ENCODE measurements around the gene UBA52.

Gene UBA52

DNA sequence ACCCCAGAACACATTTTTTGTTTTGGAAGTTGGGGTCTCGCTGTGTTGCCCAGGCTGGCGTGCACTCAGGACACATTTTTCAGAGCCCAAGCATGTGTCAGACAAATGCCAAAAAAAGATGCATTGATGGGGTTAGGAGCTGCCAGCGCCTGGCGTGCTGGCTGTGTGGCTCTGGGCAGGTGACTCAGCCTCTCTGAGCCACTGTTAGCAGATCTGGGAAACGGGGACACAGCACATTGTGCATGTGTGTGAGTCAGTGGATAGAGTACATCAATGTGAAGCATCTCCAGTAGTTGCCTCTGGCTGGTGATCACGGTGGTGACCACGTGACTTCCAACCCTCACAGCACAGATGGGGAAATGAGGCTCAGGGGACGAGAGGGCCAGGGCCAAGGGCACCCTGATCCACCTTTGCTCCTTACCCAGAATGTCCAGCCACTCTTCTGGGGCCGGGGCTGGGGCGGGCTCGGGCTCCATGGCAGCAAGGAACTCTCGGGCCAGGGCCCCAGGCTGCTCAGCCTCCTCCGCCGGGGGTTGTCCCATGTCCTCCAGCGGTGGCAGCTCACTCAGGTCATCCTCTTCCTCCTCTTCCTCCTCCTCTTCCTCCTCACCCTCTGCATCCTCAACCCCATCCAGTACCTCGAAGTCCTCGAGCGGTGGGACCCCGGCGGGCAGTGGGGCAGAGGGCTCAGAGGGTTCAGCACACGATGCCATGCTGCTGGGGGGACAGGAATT lies 30.2 kb upstream of the UBA52 start:
- H3K9me3 Mint-ChIP-seq = no peaks in the 10 kb centered on the region
- peak overlapping the region; percentile 50 for H3K27ac Mint-ChIP-seq
- H3K36me3 Mint-ChIP-seq (ENCODE audit: low read depth) = peaks cover 18% of the 10 kb centered on the region
- peaks cover 34% of the 10 kb centered on the region for H3K4me1 Mint-ChIP-seq (ENCODE audit: low read depth)
- no peak overlapping the region for H3K4me3 Mint-ChIP-seq
- H3K27me3 Mint-ChIP-seq = no peaks in the 10 kb centered on the region

DNA sequence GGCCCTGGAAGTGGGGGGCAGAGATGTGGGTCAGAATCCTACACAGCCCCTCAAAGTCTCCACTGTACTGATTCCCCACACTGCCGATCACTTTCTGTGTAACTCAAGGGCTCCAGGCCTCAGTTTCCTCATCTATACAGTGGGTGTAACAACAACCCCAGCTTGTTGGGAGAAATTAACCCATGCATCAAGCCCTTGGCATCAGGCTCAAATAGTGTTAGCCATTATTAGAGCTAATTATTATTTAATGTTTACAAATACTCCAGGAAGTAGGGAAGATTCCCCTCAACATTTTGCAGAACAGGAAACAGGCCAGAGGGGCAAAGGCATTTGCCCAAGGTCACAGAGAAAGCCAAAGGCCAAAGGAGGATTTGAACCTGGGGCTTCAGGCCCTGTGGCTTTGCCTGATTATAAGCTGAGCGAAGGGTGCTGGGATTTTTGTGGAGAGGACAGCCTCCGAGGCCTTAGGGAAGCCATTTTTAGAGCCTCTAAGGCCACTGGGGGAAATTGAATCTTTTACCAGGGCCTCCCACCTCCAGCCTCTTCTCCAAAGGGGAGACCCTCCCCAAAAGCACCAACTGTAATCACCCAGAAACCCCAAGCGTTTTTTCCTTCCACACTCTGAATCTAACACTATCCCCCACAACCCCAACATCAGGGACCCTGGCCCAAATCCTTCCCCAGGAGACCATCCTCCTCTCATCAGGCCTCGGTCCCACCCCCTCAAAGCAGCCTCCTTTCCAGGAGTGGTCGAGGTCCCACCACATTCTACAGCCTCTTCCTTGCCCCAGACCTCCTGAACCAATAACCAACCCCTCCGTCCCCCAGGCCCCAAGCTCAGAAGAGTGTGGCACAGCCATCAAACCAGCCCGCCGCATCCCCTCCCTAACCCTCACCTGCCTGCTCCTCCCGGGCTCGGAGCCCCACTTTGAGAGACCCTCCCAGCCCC lies 29.4 kb upstream of the UBA52 start:
- Mint-ChIP-seq H3K4me1 (ENCODE audit: low read depth) (peaks cover 34% of the 10 kb centered on the region), H3K9me3 (no peaks in the 10 kb centered on the region), H3K27ac (peak overlapping the region; percentile 94), H3K36me3 (ENCODE audit: low read depth) (peaks cover 12% of the 10 kb centered on the region), H3K27me3 (no peaks in the 10 kb centered on the region), H3K4me3 (peak overlapping the region; percentile 87)

DNA sequence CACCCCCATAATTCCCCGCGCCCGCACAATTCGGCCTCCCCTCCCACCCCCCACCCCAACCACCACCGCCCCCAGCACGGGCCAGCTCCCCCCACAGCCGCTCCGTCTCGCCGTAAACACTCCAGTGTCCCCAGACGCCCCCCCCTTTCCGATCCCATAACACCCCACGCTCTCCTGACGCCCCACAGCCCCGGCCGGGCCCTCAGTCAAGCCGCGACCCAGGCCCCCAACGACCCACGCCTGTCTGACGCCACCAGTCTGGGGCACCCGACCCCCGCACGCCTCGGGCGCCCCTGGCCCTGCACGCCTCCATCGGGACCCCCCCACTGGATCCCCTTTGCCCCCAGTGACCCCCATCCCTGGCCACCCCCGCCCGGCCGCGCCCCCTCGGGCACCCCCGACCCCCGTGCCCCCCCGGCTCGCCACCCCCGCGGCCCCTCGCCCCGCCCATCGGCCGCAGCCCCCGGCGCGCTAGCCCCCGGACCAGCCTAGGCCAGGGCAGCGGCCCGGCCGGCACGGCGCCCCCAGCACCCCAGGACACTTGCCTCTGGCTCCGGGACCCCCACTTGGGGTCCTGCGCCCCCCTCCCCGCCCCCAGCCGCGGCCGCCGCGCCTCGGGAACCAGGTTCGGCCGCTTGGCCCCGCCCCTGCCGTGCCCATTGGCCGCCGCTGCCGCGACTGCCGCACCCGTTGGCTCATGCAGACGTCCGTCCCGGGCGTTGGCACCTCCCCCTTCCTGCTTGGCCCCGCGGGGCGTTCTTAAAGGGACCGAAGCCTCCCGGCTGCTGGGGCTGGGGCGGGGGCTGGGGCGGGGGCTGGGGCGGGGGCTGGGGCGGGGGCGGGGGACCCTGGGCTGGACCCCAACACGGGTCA lies 28.5 kb upstream of the UBA52 start, which contains the start of gene FKBP8:
Gene FKBP8, minus strand, starts transcription at position 633 of the 873 bp plus-strand sequence. CDS start 1,603 bp downstream, outside the sequence.
- Mint-ChIP-seq H3K27me3 (no peaks in the 10 kb centered on the region), H3K4me1 (ENCODE audit: low read depth) (peaks cover 34% of the 10 kb centered on the region), H3K4me3 (peak within 1 kb of the TSS; percentile 88), H3K27ac (peak within 1 kb of the TSS; percentile 94), H3K9me3 (no peaks in the 10 kb centered on the region), H3K36me3 (ENCODE audit: low read depth) (peaks cover 8% of the 10 kb centered on the region)

DNA sequence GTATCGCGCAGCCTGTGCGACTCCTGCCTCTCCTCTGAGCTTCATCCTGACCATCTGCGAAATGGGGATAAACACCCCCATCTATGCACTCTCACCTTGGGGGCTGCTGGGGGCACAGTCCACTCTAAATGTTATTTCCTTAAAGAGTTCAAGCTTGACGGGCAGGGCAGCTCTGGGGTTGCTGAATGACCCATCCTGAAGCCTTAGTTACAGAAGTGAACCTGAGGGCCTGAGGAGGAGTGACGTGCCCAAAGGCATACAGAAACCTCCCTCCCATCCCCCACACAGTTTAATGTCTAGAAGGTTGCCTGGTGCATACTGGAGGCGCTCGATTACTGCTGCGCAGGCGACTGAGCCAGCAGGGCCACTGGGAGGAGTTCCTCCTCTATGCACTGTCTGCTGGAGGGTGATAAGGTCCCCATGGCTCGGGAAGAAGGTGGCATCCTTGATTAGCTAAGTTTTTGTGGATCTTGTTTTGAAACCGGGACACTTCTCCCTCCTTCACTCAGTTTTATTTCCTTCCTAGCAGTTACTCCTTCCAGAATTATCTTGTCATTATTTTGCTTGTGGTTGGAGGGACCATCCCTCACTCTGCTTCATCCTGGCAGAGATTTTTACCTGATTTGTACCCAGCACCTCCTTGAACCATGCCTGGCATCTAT lies 27.7 kb upstream of the UBA52 start:
- H3K4me1 Mint-ChIP-seq (ENCODE audit: low read depth) = peaks cover 34% of the 10 kb centered on the region
- H3K9me3 Mint-ChIP-seq = no peaks in the 10 kb centered on the region
- peak overlapping the region; percentile 93 for H3K27ac Mint-ChIP-seq
- no peaks in the 10 kb centered on the region for H3K27me3 Mint-ChIP-seq
- peaks cover 7% of the 10 kb centered on the region for H3K36me3 Mint-ChIP-seq (ENCODE audit: low read depth)
- peak overlapping the region; percentile 88 for H3K4me3 Mint-ChIP-seq

DNA sequence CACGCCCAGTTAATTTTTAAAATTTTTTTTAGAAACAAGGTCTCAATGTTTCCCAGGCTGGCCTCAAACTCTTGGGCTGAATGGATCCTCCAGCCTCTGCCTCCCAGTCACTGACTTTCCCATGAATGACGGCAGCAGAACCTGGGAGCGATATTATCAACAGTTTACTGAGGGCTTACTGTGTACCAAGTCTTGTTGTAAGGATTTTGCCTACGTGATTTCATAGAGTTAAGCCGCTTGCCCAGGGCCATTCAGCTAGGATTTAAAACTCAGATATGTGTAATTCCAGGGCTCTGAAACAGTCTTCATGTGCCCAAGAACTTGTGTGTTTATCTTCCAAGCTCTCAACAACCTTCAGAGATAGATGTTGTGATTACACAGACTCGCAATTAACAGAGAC lies 20.0 kb upstream of the UBA52 start:
- Mint-ChIP-seq H3K27ac (no peak overlapping the region), H3K27me3 (no peaks in the 10 kb centered on the region), H3K4me3 (no peak overlapping the region), H3K9me3 (no peaks in the 10 kb centered on the region), H3K4me1 (ENCODE audit: low read depth) (no peaks in the 10 kb centered on the region), H3K36me3 (ENCODE audit: low read depth) (no peaks in the 10 kb centered on the region)

DNA sequence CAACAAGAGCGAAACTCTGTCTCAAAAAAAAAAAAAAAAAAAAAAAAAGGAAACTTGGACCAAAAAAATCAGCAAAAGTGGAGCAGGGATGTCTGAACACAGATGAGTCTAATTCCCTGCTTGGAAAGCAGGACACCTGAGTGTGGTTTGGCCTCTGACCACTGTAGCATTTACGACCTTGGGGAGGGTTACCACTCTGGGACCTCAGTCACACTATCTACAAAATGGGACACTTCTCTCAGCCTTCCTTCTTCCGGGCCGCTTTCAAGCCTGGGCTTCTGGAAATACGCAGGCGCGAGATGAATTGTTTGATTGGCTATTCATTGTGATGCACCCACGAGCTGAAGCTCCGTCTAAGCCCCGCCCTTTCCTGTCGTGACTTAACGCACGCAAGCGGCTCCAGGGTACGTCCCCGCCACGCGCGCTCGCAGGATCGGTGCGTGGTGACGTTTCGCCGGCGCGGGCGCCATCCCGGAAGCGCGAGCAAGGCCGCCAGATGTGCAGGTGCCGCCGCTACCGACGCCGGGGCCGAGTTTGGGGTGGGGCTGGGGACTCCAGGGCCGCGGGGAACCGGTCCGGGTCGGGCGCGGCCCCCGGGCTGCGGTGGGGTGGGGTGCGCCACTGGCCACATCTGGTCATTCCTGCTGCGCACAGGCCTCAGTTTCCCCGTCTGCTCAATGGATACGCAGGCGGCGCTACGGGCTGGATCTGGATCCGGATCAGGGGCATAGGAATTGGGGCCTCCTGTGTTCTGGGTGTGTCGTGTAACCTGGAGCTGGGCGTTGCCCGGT lies 14.1 kb upstream of the UBA52 start, which contains the start of gene KXD1:
Gene KXD1, plus strand, starts transcription at position 460 of the 791 bp plus-strand sequence. CDS start 4,187 bp downstream, outside the sequence.
- Mint-ChIP-seq H3K4me3 (peak within 1 kb of the TSS; percentile 88), H3K4me1 (ENCODE audit: low read depth) (peaks cover 29% of the 10 kb centered on the region), H3K36me3 (ENCODE audit: low read depth) (peaks cover 12% of the 10 kb centered on the region), H3K9me3 (no peaks in the 10 kb centered on the region), H3K27me3 (no peaks in the 10 kb centered on the region), H3K27ac (peak within 1 kb of the TSS; percentile 95)

DNA sequence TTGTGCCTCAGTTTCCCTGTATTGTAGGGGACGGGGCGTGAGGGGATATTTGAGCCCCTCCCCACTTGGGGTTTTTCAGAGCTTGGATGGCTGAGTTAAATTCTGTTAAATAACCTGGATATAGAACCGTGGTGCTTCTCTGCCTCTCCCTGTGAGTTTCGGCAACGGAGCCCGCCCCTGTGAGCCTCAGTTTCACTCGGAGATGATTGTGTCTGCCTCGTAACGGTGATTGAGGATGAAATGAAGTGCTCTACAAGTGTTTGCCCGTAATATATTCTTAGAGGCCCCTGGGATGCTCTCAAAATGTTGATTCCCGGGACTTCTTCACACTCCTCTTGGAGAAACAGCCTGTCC lies 13.5 kb upstream of the UBA52 start:
- Mint-ChIP-seq H3K9me3 (no peaks in the 10 kb centered on the region), H3K4me1 (ENCODE audit: low read depth) (peaks cover 29% of the 10 kb centered on the region), H3K27me3 (no peaks in the 10 kb centered on the region), H3K36me3 (ENCODE audit: low read depth) (peaks cover 16% of the 10 kb centered on the region), H3K4me3 (peak overlapping the region; percentile 88), H3K27ac (peak overlapping the region; percentile 95)

DNA sequence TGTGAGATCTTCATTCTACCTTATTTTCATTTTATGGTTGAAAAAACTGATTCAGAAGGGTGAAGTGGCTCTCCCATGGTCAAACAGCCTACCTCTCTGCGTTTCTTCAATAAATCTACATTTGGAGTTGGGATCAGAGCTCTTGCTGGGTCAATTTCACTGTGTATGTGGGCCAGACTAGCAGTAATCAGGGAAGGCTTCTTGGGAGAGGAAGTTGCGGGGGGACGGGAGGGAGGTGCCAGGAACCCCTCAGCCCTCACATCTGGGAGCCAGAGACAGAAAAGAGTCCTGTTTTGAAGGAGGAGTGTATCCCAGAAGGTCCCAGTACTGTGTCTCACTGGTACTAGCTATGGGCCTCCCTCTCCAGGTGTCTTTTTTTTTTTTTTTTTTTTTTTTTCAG lies 13.1 kb upstream of the UBA52 start:
- H3K9me3 Mint-ChIP-seq = no peaks in the 10 kb centered on the region
- peak overlapping the region; percentile 88 for H3K4me3 Mint-ChIP-seq

DNA sequence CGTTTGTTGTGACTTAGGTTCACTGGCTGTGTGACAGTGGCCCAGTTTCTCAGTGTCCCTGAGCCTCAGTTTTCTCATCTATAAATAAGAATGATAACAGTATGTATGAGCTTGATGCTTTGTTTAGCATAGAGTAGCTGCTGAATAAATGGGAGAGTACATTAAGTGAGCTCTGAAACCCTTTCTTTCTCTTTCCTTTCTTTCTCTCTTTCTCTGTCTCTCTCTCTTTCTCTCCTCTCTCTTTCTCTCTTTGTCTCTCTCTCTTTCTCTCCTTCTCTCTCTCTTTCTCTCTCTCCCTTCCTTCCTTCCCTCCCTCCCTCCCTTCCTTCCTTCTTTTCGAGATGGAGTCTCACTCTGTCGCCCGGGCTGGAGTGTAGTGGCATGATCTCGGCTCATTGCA lies 12.0 kb upstream of the UBA52 start:
- Mint-ChIP-seq H3K9me3 (no peaks in the 10 kb centered on the region), H3K4me3 (peak overlapping the region; percentile 88), H3K27me3 (no peaks in the 10 kb centered on the region), H3K4me1 (ENCODE audit: low read depth) (peaks cover 29% of the 10 kb centered on the region), H3K27ac (peak overlapping the region; percentile 95), H3K36me3 (ENCODE audit: low read depth) (peaks cover 27% of the 10 kb centered on the region)

More for the DNA sequence above, 13.1 kb upstream of the UBA52 start:
- H3K36me3 Mint-ChIP-seq (ENCODE audit: low read depth) = peaks cover 18% of the 10 kb centered on the region
- H3K4me1 Mint-ChIP-seq (ENCODE audit: low read depth) = peaks cover 29% of the 10 kb centered on the region
- H3K27me3 Mint-ChIP-seq = no peaks in the 10 kb centered on the region
- H3K27ac Mint-ChIP-seq = peak overlapping the region; percentile 95

DNA sequence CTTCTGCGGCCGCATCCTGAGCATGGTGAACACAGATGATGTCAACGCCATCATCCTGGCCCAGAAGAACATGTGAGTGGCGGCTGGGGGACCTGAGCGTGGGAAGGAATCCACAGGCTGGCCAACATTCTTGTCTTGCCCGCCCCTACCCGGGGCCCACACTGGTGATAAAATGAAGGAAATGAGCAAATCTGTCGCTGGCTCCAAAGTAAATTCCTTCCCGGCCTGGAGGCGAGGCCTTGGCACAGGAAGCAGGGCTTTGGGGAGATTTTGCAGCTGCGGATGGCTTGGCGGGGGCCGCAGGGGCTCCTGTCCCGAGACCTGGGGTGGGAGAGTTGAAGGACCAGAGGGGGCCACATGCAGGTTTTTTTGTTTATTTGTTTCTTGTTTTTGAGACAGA lies 9.6 kb upstream of the UBA52 start:
- Mint-ChIP-seq H3K4me1 (ENCODE audit: low read depth) (peaks cover 29% of the 10 kb centered on the region), H3K27me3 (no peaks in the 10 kb centered on the region), H3K27ac (no peak overlapping the region), H3K4me3 (no peak overlapping the region), H3K36me3 (ENCODE audit: low read depth) (peaks cover 37% of the 10 kb centered on the region), H3K9me3 (no peaks in the 10 kb centered on the region)

DNA sequence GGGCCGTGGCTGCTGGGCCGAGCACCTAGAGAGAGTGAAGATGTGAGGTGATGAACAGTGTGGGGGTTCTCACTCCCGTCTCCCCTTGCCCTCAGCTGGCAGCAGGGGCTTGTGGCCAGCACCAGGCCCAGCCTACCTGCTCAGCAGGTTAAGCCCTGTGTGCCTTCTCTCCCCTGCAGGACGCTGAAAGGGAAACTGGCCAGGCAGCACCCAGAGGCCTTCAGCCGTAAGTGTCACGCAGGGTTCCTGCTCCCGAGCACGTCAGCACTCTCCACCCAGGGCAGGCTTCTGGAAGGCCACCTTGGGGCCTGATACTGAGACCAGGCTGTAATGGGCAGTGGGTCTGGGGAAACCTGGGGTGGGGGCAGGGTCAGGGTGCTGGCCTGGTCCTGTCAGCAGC lies 4.7 kb upstream of the UBA52 start:
- Mint-ChIP-seq H3K36me3 (ENCODE audit: low read depth) (peaks cover 54% of the 10 kb centered on the region), H3K27me3 (no peaks in the 10 kb centered on the region), H3K4me1 (ENCODE audit: low read depth) (peaks cover 5% of the 10 kb centered on the region), H3K4me3 (no peak overlapping the region), H3K27ac (no peak overlapping the region), H3K9me3 (no peaks in the 10 kb centered on the region)

DNA sequence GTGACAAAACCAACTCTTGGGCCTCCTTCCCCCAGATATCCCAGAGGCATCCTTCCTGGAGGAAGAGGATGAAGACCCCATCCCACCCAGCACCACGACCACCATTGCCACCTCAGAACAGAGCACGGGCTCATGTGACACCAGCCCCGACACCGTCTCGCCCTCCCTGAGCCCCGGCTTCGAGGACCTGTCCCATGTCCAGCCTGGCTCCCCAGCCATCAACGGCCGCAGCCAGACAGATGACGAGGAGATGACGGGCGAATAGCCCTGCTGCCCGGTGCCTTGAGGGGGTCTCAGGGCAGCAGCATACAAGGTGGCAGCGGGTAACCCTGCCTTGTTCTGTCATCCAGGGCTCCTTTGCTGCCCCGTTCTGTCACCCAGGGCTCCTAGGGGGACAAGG lies 3.3 kb upstream of the UBA52 start:
- no peak overlapping the region for H3K27ac Mint-ChIP-seq
- no peaks in the 10 kb centered on the region for H3K9me3 Mint-ChIP-seq
- H3K27me3 Mint-ChIP-seq = no peaks in the 10 kb centered on the region
- H3K4me1 Mint-ChIP-seq (ENCODE audit: low read depth) = peaks cover 15% of the 10 kb centered on the region
- H3K4me3 Mint-ChIP-seq = no peak overlapping the region
- peaks cover 62% of the 10 kb centered on the region for H3K36me3 Mint-ChIP-seq (ENCODE audit: low read depth)

DNA sequence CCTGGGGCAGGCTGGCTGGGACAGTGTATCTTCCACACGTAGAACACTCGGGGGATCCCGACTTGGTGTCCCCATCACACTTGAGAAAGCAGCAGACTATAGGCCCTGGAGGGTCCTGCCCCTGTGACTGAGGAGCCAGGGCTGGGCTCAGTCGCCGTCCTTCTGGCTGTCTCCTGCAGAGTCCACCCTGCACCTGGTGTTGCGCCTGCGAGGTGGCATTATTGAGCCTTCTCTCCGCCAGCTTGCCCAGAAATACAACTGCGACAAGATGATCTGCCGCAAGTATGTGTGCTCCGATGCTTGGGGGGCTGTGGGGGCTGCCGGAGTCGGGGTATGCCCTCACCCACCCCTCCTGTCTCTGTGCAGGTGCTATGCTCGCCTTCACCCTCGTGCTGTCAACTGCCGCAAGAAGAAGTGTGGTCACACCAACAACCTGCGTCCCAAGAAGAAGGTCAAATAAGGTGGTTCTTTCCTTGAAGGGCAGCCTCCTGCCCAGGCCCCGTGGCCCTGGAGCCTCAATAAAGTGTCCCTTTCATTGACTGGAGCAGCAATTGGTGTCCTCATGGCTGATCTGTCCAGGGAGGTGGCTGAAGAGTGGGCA lies 3.1 kb downstream of the UBA52 start:
- H3K27me3 Mint-ChIP-seq = no peaks in the 10 kb centered on the region
- peak overlapping the region; percentile 55 for H3K4me3 Mint-ChIP-seq
- H3K27ac Mint-ChIP-seq = peak overlapping the region; percentile 61
- H3K36me3 Mint-ChIP-seq (ENCODE audit: low read depth) = peaks cover 69% of the 10 kb centered on the region
- no peaks in the 10 kb centered on the region for H3K9me3 Mint-ChIP-seq
- H3K4me1 Mint-ChIP-seq (ENCODE audit: low read depth) = peaks cover 40% of the 10 kb centered on the region
